Pancreas (tissue), 10 donors: Measurements from ENCODE around the gene PHGDH. TPM values are rescaled to one million over a fixed set of nuclear protein-coding genes. Genes with fewer than 3 reads are reported as not detected.

Experiments used
- ATAC-seq, 4 donors: fragments of 200-7000 bp; cut with Tn5 transposase; one replicate each; pipeline versions ENCODE4 v1.8.0 to v1.9.1; 2020; ENCODE audit warnings: mild to moderate bottlenecking in 4 of 4, moderate library complexity in 4 of 4
- DNase-seq, 6 donors: peaks; one replicate each; pipeline ENCODE4 v3.0.0-alpha.2; 2020
- FAIRE-seq: peaks from 2 replicates; lab custom pipeline; 2012; peaks lifted over from hg19 to GRCh38; lab: Jason Lieb, UNC
- H3K27ac ChIP-seq, 4 donors: fragments of 200-600 bp; sonication (generic); 1 replicate in 3 of 4; 2 replicates in 1 of 4; pipeline versions ENCODE4 v1.5.0 to v1.8.0; 2020
- H3K27me3 ChIP-seq, 4 donors: fragments of 200-600 bp; one replicate each; pipeline ENCODE4 v1.8.0; 2021
- H3K36me3 ChIP-seq, 3 donors: fragments of 200-600 bp; sonication (generic) in 1 of 3; one replicate each; pipeline versions ENCODE4 v1.5.0 to v1.8.0; 2020 to 2021
- H3K4me1 ChIP-seq, 3 donors: fragments of 200-600 bp; one replicate each; pipeline ENCODE4 v1.8.0; 2021
- H3K4me3 ChIP-seq, 4 donors: fragments of 200-600 bp; sonication (generic) in 2 of 4; one replicate each; pipeline versions ENCODE4 v1.5.0 to v1.8.0; 2020 to 2021
- H3K9me3 ChIP-seq, 4 donors: fragments of 200-600 bp; one replicate each; pipeline ENCODE4 v1.8.0; 2021
- WGBS, 2 donors: extraction: QIAGEN DNeasy Blood & Tissue Kit; methylation state at CpG; one replicate each; pipeline ENCODE4 v1.1.7; 2013; 5-methylcytosine and 5-hydroxymethylcytosine counted together
- intact Hi-C, 3 donors: fragments of 100-400 bp; cut with DNase I; formaldehyde crosslinking; loops; one replicate each; pipeline versions ENCODE4 v1.11.1 to v1.14.2; 2022
- polyA plus RNA-seq, 2 donors: library from polyadenylated mRNA; stranded (reverse); fragments of 200-250 nt; gene quantifications; one replicate each; pipeline ENCODE4 v1.2.3, GENCODE V29; 2013
- total RNA-seq, 6 donors: library from RNA; stranded (reverse); fragmentation: NEBNext Ultra II Directional in 4 of 6; extraction: Animal tissue kit (Norgen Biotek cat#: 25700) in 4 of 6; gene quantifications; one replicate each; pipeline versions ENCODE4 v1.2.1 to v1.2.4, GENCODE V29; 2021 to 2023
- TF ChIP-seq, protein P1 (sequence below), 4 donors: fragments of 200-600 bp; sonication (generic) in 3 of 4; IDR thresholded peaks; one replicate each; pipeline versions ENCODE4 v1.5.0 to v1.8.0; 2021; ENCODE audit warnings: antibody characterized with exemption in 4 of 4
- donor health status: healthy with polysubstance abuse.
- donor health status: DM: no; HTN: no; CAD: no; lungs with moderate emphysema.
- donor health status: DM: no; HTN: no; CAD: no.
- donor health status: control.
- donor health status: control.
- donor health status: Bipolar disorder and iron deficiency.
- donor health status: DM: yes; HTN: yes; CAD: no.
- donor health status: DM: no; HTN: no; CAD: no.
- donor health status: DM: no; HTN: no; CAD: no.
- donor health status: DM: yes; HTN: yes; CAD: no.

Gene PHGDH
- total and polyA plus RNA-seq, 8 donors, result 28.2 to 357 (median 70.4) TPM

DNA sequence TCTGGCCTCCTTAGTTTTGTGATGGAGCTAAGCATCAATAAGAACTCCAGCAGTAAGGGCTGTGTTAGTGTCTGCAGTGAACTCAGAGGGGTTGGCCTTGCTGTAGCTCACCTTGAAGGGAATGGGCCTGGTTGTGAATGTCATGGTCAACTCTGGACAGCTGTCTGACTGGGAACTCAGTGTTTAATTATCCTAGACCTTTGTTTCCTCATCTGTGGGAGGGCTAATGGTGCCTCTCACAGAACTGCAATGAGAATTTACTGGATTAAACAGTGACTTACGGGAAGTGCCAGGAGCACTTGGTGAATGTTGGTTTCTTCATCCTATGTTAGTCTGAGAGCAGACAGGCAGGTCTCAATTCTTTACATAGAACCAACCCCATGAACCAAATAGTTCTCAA lies 33.3 kb downstream of the PHGDH start:
- H3K4me3 ChIP-seq, result no peak overlapping the region
- no peaks in the 10 kb centered on the region for H3K9me3 ChIP-seq
- H3K27me3 ChIP-seq, result no peaks in the 10 kb centered on the region
- 83% methylated on average over 1 of the region's 1 CpG for WGBS, 2 donors
- no peaks in the 10 kb centered on the region for H3K4me1 ChIP-seq
- peaks cover 0 to 16% (median 0%) of the 10 kb centered on the region in 3 donors for H3K36me3 ChIP-seq
- intact Hi-C loops, result loop anchor here in 1 of 3 donors (10.0 kb wide), 1 partner anchor 130 kb away; no protein-coding TSS in a partner anchor
- FAIRE-seq (no peak), ATAC-seq (no peak), DNase-seq (no peak)
- TF ChIP-seq, protein P1, sequence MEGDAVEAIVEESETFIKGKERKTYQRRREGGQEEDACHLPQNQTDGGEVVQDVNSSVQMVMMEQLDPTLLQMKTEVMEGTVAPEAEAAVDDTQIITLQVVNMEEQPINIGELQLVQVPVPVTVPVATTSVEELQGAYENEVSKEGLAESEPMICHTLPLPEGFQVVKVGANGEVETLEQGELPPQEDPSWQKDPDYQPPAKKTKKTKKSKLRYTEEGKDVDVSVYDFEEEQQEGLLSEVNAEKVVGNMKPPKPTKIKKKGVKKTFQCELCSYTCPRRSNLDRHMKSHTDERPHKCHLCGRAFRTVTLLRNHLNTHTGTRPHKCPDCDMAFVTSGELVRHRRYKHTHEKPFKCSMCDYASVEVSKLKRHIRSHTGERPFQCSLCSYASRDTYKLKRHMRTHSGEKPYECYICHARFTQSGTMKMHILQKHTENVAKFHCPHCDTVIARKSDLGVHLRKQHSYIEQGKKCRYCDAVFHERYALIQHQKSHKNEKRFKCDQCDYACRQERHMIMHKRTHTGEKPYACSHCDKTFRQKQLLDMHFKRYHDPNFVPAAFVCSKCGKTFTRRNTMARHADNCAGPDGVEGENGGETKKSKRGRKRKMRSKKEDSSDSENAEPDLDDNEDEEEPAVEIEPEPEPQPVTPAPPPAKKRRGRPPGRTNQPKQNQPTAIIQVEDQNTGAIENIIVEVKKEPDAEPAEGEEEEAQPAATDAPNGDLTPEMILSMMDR (IDR thresholded peaks at IDR 0.05), result no peak
- H3K27ac ChIP-seq, result no peak overlapping the region

DNA sequence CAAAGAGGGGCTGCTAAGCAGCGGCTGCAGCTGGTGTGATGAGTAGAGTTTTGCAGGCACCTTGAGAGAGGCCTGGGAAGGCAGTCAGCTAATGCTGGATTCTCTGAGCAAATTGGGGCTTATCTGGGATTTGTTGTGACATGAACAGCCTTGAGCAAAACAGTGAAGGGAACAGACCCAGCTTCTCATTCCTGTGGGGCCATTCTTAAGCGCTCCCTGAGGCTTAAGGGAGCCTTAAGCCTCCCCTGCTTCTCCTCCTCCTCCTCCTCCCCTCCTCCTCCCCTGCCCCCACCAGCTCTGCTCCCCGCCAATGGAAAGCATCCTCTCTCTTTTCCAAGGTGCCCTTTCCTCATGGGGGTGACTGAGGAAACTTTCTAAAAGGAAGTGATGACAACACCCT lies 35.7 kb downstream of the PHGDH start:
- Histone ChIP-seq H3K9me3 (no peaks in the 10 kb centered on the region), H3K27ac (no peak overlapping the region), H3K4me3 (no peak overlapping the region), H3K27me3 (no peaks in the 10 kb centered on the region), H3K4me1 (no peaks in the 10 kb centered on the region), H3K36me3 (peaks cover 0 to 5% (median 0%) of the 10 kb centered on the region in 3 donors)
- intact Hi-C loops, result loop anchor here in 1 of 3 donors (10.0 kb wide), 1 partner anchor 127 kb away; no protein-coding TSS in a partner anchor
- 78 to 88% methylated on average over 3 of the region's 3 CpGs for WGBS, 2 donors
- TF ChIP-seq, protein P1 (IDR thresholded peaks at IDR 0.05), result no peak
- FAIRE-seq, result no peak
- DNase-seq, result no peak
- ATAC-seq, result no peak

DNA sequence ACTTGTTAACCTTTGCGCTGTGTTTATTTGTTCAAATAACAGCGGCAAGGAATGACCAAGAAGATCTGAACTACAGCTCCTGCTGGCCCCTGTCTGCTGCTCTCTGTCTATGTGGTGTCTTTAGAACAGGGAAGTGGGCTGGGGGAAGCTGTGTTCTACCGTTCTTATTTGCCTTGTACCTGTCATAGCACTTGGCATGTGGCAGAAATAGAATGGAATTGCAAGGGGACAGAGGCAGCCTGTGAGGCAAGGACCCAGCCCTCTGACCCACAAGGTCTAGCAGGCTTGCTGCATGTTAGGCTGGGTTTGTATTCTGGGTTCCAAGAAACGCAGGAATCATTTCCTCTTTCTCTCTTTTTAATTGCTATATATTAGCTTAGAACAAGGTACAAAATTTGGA lies 36.3 kb downstream of the PHGDH start:
- no peak for FAIRE-seq
- no peak overlapping the region for H3K27ac ChIP-seq
- intact Hi-C loops, result loop anchor here in 1 of 3 donors (10.0 kb wide), 1 partner anchor 127 kb away; no protein-coding TSS in a partner anchor
- H3K36me3 ChIP-seq, result no peaks in the 10 kb centered on the region
- TF ChIP-seq, protein P1 (IDR thresholded peaks at IDR 0.05), result no peak
- whole genome bisulfite sequencing, 2 donors, result 40 to 42% methylated on average over 4 of the region's 4 CpGs
- no peaks in the 10 kb centered on the region for H3K4me1 ChIP-seq
- H3K4me3 ChIP-seq, result no peak overlapping the region
- no peak for DNase-seq
- no peaks in the 10 kb centered on the region for H3K27me3 ChIP-seq
- H3K9me3 ChIP-seq, result no peaks in the 10 kb centered on the region
- ATAC-seq, result no peak

DNA sequence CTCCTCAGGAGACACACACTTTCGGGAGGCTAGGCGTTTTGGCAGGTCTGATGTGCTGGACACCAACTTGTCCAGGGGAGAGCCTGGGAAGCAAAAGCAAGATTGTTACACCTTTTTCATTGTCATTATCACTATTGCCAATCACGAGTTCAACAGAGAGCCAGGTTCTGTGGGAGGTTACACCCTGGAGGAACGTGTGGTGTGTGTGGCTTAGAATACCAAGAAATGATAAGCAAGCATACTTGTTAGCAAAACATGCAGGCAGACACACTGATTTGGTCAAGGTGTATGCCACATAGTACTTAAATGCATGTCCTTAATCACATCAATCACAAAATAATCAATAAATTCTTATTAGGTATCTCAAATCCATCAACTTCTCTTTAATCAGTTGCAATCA lies 40.9 kb downstream of the PHGDH start:
- Histone ChIP-seq H3K36me3 (no peaks in the 10 kb centered on the region), H3K4me1 (no peaks in the 10 kb centered on the region), H3K4me3 (no peak overlapping the region), H3K27me3 (no peaks in the 10 kb centered on the region), H3K9me3 (no peaks in the 10 kb centered on the region), H3K27ac (no peak overlapping the region)
- ATAC-seq (no peak), DNase-seq (no peak), FAIRE-seq (no peak)
- TF ChIP-seq, protein P1 (IDR thresholded peaks at IDR 0.05), result no peak
- intact Hi-C loops, result no loop called here
- 65 to 69% methylated on average over 4 of the region's 4 CpGs for WGBS, 2 donors

DNA sequence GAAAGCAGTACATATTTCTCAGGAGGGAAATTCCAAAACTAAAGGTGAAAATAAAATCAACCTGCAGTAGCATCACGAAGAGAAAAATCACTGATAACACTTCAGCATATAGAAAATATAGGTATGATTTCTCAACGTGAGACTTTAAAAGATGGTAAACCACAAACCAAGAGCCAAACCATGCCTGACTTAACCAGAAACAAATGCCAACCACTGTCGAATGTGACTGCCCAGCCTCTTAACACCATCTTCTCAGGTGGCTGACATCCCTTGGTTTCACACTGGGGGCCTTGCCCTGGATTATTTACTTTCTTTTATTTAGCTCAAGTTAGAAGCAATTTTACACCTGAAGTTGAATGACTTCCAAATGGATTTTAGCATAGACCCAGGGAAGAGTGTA lies 46.9 kb downstream of the PHGDH start:
- no peak for ATAC-seq
- WGBS, 2 donors, result 72 to 76% methylated on average over 3 of the region's 3 CpGs
- intact Hi-C loops, result no loop called here
- no peak for DNase-seq
- TF ChIP-seq, protein P1 (IDR thresholded peaks at IDR 0.05), result no peak
- Histone ChIP-seq H3K4me3 (no peak overlapping the region), H3K27ac (no peak overlapping the region), H3K36me3 (no peaks in the 10 kb centered on the region), H3K4me1 (no peaks in the 10 kb centered on the region), H3K27me3 (no peaks in the 10 kb centered on the region), H3K9me3 (no peaks in the 10 kb centered on the region)
- FAIRE-seq, result no peak
